Measurements from ENCODE around the gene GSE1.

- TF ChIP-seq POLR2A (conservative IDR thresholded peaks at IDR 0.05), result no peak
- TF ChIP-seq HNRNPK (IDR thresholded peaks at IDR 0.05; ENCODE audit: low read depth, low read length, poor library complexity, severe bottlenecking), result no peak
- TF ChIP-seq CTCFL (IDR thresholded peaks at IDR 0.05; ENCODE audit: borderline replicate concordance, insufficient read depth, low read depth, low read length, poor library complexity, severe bottlenecking), result no peak
Measured at GRCh38 chr16:85704900-85705846, 92.1 kb downstream of the GSE1 start.
